HepG2 (cell line): ENCODE data around the gene POLR1D. TPM values are rescaled to one million over a fixed set of nuclear protein-coding genes. Genes with fewer than 3 reads are reported as not detected.

Experiments
- ETV5 ChIP-seq: IDR thresholded peaks from 2 replicates; pipeline ENCODE4 v1.6.1; 2018; ENCODE audit warnings: missing biosample characterization, missing genetic modification reagents, inconsistent platforms, borderline replicate concordance
- LRRFIP1 ChIP-seq: sonication (generic); formaldehyde crosslinking; conservative IDR thresholded peaks from 2 replicates; pipeline ENCODE4 v1.4.0; 2020; ENCODE audit warnings: missing genetic modification reagents
- POLR2A ChIP-seq, 2 experiments: IDR thresholded peaks; 2 replicates each; pipeline ENCODE4 v1.6.1; 2011; ENCODE audit warnings: low read depth in 2 of 2, low read length in 2 of 2, mild to moderate bottlenecking in 1 of 2, moderate library complexity in 1 of 2; ENCODE audit not compliant: insufficient read depth in 1 of 2
- ZFP37 ChIP-seq: sonication (generic); formaldehyde crosslinking; IDR thresholded peaks from 2 replicates; pipeline ENCODE4 v1.4.0; 2020; ENCODE audit warnings: missing genetic modification reagents, borderline replicate concordance
- ZNF414 ChIP-seq: sonication (generic); formaldehyde crosslinking; IDR thresholded peaks from 2 replicates; pipeline ENCODE4 v1.5.0; 2020; ENCODE audit warnings: missing genetic modification reagents
- ZNF800 ChIP-seq: sonication (generic); formaldehyde crosslinking; IDR thresholded peaks from 2 replicates; pipeline ENCODE4 v1.4.0; 2020; ENCODE audit warnings: missing genetic modification reagents
- polyA plus RNA-seq, 8 experiments: library from polyadenylated mRNA; depleted of rRNA in 3 of 8; stranded (reverse) in 7 of 8; unstranded in 1 of 8; fragments of >200 nt; fragmentation: Illumina TruSeq in 4 of 8; extraction: Trizol in 4 of 8; gene quantifications; 2 replicates each; pipeline versions ENCODE4 v1.2.1 to v1.2.3, GENCODE V29; 2011 to 2016; ENCODE audit warnings: low read depth in 4 of 8, missing spikeins in 1 of 8, mixed read lengths in 1 of 8; ENCODE audit not compliant: insufficient read depth in 1 of 8
- total RNA-seq, 5 experiments: library from RNA; depleted of rRNA; stranded (reverse); fragments of >200 nt; fragmentation: Illumina TruSeq; extraction: Trizol; gene quantifications; 2 replicates each; pipeline ENCODE4 v1.2.3, GENCODE V29; 2016; ENCODE audit warnings: low read depth in 1 of 5
- TF ChIP-seq, protein P1 (sequence below), 2 experiments: sonication (generic) in 1 of 2; formaldehyde crosslinking in 1 of 2; IDR thresholded peaks; 2 replicates each; pipeline versions ENCODE4 v1.4.0 to v1.6.1; 2016 to 2020; ENCODE audit warnings: borderline replicate concordance in 1 of 2, low read depth in 1 of 2, mild to moderate bottlenecking in 1 of 2, missing genetic modification reagents in 1 of 2
- TF ChIP-seq, protein P2 (sequence below): sonication (generic); formaldehyde crosslinking; IDR thresholded peaks from 2 replicates; pipeline ENCODE4 v1.4.0; 2020; ENCODE audit warnings: missing genetic modification reagents, mild to moderate bottlenecking, borderline replicate concordance
- TF ChIP-seq, protein P3 (sequence below): sonication (generic); formaldehyde crosslinking; IDR thresholded peaks from 2 replicates; pipeline ENCODE4 v1.4.0; 2020; ENCODE audit warnings: missing genetic modification reagents
- TF ChIP-seq, protein P4 (sequence below): IDR thresholded peaks from 2 replicates; pipeline ENCODE4 v1.6.1; 2016

The POLR1D gene
- total and polyA plus RNA-seq, 2 of the 13 experiments (the other 11 are each of a cell fraction or from before 2014, with no cell fraction given): 183 to 490 TPM

- TF ChIP-seq, protein P1, sequence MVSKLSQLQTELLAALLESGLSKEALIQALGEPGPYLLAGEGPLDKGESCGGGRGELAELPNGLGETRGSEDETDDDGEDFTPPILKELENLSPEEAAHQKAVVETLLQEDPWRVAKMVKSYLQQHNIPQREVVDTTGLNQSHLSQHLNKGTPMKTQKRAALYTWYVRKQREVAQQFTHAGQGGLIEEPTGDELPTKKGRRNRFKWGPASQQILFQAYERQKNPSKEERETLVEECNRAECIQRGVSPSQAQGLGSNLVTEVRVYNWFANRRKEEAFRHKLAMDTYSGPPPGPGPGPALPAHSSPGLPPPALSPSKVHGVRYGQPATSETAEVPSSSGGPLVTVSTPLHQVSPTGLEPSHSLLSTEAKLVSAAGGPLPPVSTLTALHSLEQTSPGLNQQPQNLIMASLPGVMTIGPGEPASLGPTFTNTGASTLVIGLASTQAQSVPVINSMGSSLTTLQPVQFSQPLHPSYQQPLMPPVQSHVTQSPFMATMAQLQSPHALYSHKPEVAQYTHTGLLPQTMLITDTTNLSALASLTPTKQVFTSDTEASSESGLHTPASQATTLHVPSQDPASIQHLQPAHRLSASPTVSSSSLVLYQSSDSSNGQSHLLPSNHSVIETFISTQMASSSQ (IDR thresholded peaks at IDR 0.05; ENCODE audit: low read depth): no peak
- TF ChIP-seq, protein P1 (CRISPR knock-in tag; IDR thresholded peaks at IDR 0.05; ENCODE audit: borderline replicate concordance): no peak
- TF ChIP-seq, protein P2, sequence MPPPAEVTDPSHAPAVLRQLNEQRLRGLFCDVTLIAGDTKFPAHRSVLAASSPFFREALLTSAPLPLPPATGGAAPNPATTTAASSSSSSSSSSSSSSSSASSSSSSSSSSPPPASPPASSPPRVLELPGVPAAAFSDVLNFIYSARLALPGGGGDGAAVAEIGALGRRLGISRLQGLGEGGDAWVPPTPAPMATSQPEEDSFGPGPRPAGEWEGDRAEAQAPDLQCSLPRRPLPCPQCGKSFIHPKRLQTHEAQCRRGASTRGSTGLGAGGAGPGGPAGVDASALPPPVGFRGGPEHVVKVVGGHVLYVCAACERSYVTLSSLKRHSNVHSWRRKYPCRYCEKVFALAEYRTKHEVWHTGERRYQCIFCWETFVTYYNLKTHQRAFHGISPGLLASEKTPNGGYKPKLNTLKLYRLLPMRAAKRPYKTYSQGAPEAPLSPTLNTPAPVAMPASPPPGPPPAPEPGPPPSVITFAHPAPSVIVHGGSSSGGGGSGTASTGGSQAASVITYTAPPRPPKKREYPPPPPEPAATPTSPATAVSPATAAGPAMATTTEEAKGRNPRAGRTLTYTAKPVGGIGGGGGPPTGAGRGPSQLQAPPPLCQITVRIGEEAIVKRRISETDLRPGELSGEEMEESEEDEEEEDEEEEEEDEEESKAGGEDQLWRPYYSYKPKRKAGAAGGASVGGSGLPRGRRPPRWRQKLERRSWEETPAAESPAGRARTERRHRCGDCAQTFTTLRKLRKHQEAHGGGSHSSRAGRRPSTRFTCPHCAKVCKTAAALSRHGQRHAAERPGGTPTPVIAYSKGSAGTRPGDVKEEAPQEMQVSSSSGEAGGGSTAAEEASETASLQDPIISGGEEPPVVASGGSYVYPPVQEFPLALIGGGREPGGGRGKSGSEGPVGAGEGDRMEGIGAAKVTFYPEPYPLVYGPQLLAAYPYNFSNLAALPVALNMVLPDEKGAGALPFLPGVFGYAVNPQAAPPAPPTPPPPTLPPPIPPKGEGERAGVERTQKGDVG (CRISPR knock-in tag): no peak
- no peak for TF ChIP-seq LRRFIP1 (CRISPR knock-in tag)
- TF ChIP-seq, protein P3, sequence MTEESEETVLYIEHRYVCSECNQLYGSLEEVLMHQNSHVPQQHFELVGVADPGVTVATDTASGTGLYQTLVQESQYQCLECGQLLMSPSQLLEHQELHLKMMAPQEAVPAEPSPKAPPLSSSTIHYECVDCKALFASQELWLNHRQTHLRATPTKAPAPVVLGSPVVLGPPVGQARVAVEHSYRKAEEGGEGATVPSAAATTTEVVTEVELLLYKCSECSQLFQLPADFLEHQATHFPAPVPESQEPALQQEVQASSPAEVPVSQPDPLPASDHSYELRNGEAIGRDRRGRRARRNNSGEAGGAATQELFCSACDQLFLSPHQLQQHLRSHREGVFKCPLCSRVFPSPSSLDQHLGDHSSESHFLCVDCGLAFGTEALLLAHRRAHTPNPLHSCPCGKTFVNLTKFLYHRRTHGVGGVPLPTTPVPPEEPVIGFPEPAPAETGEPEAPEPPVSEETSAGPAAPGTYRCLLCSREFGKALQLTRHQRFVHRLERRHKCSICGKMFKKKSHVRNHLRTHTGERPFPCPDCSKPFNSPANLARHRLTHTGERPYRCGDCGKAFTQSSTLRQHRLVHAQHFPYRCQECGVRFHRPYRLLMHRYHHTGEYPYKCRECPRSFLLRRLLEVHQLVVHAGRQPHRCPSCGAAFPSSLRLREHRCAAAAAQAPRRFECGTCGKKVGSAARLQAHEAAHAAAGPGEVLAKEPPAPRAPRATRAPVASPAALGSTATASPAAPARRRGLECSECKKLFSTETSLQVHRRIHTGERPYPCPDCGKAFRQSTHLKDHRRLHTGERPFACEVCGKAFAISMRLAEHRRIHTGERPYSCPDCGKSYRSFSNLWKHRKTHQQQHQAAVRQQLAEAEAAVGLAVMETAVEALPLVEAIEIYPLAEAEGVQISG: no peak
- 0 out of 4 replicates have a peak, but pooled peaks of 1 of the 2 experiments have one; percentile 10 for TF ChIP-seq POLR2A (IDR thresholded peaks at IDR 0.05; ENCODE audit: insufficient read depth in 1 of 2, low read depth in 2 of 2, low read length in 2 of 2)
- no peak for TF ChIP-seq ZFP37 (CRISPR knock-in tag)
- no peak for TF ChIP-seq ZNF414 (CRISPR knock-in tag)
- no peak for TF ChIP-seq ZNF800
- TF ChIP-seq, protein P4, sequence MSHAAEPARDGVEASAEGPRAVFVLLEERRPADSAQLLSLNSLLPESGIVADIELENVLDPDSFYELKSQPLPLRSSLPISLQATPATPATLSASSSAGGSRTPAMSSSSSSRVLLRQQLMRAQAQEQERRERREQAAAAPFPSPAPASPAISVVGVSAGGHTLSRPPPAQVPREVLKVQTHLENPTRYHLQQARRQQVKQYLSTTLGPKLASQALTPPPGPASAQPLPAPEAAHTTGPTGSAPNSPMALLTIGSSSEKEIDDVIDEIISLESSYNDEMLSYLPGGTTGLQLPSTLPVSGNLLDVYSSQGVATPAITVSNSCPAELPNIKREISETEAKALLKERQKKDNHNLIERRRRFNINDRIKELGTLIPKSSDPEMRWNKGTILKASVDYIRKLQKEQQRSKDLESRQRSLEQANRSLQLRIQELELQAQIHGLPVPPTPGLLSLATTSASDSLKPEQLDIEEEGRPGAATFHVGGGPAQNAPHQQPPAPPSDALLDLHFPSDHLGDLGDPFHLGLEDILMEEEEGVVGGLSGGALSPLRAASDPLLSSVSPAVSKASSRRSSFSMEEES: peak; percentile 66; the same call in 1 of the 2 replicates
- TF ChIP-seq ETV5 (CRISPR knock-in tag): no peak
Observed at GRCh38 chr13:27624071-27624470, 2.4 kb downstream of the POLR1D start (continued).
